Embryonic facial prominence (tissue), 1 donor: ENCODE data around the gene KCNMB2.
"Not testable (repeated sequence)": the region's sequence is repeated elsewhere in the genome, so short reads cannot be mapped to it uniquely, and the experiment has no call there.

Experiments used
- DNase-seq: peaks from one replicate; pipeline ENCODE4 v3.0.0-alpha.2; 2016; ENCODE audit errors: extremely low spot score

KCNMB2 gene

DNA sequence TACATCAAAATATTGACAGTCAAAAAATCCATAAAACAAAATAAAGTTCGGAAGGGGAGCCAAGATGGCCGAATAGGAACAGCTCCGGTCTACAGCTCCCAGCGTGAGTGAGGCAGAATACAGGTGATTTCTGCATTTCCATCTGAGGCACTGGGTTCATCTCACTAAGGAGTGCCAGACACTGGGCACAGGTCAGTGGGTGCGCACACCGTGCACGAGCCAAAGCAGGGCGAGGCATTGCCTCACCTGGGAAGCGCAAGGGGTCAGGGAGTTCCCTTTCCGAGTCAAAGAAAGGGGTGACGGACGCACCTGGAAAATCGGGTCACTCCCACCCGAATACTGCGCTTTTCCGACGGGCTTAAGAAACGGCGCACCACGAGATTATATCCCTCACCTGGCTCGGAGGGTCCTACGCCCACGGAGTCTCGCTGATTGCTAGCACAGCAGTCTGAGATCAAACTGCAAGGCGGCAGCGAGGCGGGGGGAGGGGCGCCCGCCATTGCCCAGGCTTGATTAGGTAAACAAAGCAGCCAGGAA is 323.7 kb downstream of the KCNMB2 start:
- DNase-seq = not testable (repeated sequence)

DNA sequence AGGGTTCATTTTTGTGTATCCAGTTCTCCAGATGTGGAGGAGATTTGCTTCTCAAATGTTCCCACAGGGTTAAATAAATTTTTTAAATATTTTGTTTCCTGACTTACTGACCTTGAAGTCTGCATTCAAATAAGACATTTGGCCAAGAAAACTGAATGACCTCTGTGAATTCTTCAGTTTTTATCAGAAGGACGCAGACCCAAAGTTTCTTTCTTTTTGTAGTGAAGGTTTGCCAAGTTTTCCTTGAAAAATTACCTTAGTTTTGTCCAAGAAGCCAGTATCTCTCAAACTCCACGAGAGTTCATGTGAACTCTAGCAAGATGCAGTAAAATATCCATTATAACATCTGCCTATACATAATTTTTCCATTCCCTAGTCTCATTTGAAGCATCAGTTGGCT is 332.4 kb downstream of the KCNMB2 start:
- no peak for DNase-seq

DNA sequence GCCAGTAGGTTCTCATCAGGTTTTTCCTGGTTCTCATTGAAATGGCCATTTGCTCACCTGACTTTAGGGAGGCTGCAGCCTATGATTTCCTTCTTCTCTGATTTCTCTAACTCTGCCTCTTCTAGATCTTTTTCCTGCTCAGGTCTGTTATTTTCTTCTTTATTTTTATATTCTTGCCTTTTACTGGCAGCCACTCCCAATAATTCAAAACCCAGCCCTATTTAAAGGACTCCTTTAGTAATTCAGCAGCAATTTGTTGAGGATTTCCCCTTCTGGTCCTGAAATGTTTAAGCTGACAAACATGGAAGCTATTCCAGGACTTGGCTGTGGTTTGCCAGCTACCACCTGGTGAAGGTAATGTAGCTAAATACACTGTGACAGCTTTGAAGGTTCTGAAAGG is 333.8 kb downstream of the KCNMB2 start:
- no peak for DNase-seq

- DNase-seq = no peak
Measured at GRCh38 chr3:178875157-178875556, 338.9 kb downstream of the KCNMB2 start.

DNA sequence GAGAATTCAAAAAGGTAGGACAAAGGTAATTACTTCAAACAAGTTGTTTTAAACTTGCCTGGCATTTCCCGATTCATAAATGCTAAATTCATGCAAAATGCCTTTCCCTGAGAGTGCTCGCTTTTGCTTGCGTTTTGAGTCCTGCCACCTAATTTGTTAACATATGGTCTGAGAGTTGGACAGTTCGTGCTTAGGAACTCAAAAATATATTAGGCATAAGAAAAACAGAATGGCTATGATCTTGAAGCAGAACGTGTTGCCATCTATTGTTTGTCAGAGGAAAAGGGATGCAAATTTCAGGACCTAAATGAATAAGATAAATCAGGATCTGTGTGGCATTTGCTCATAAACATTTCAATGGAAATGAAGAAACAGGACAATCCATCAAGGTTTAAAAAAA is 339.6 kb downstream of the KCNMB2 start:
- DNase-seq = no peak

- no peak for DNase-seq
Measured at GRCh38 chr3:178880274-178880673, 344.0 kb downstream of the KCNMB2 start.
